GM12865 (cell line): ENCODE data around the gene EPHA4.
"Not testable (repeated sequence)": the region's sequence is repeated elsewhere in the genome, so short reads cannot be mapped to it uniquely, and the experiment has no call there.

Experiments
- DNase-seq: peaks from one replicate; pipeline ENCODE4 v3.0.0; 2010; ENCODE audit warnings: low read depth
- H3K4me3 ChIP-seq: 2 replicates; pipeline ENCODE4 v1.5.1; 2011; ENCODE audit warnings: mild to moderate bottlenecking, low read depth, low read length, control low read depth
- CTCF ChIP-seq: IDR thresholded peaks from 2 replicates; pipeline ENCODE4 v1.5.1; 2011; ENCODE audit warnings: low read length, control low read depth, low read depth, inconsistent platforms; ENCODE audit not compliant: insufficient read depth; ENCODE audit errors: missing control alignments

EPHA4 gene

GRCh38 chr2:221514305-221515040 is 57.6 kb downstream of the EPHA4 start:
- DNase-seq, result no peak
- no peak overlapping the region for H3K4me3 ChIP-seq
- TF ChIP-seq CTCF, result no peak

GRCh38 chr2:221513232-221513631 is 58.9 kb downstream of the EPHA4 start:
- H3K4me3 ChIP-seq, result no peak overlapping the region
- TF ChIP-seq CTCF, result no peak
- no peak for DNase-seq

- not testable (repeated sequence) for H3K4me3 ChIP-seq, DNase-seq
Measured at GRCh38 chr2:221511325-221511724, 60.8 kb downstream of the EPHA4 start.

GRCh38 chr2:221506469-221506868 is 65.6 kb downstream of the EPHA4 start:
- H3K4me3 ChIP-seq, result no peak overlapping the region
- TF ChIP-seq CTCF, result no peak
- no peak for DNase-seq

GRCh38 chr2:221505605-221506004 is 66.5 kb downstream of the EPHA4 start:
- TF ChIP-seq CTCF, result no peak
- no peak overlapping the region for H3K4me3 ChIP-seq
- DNase-seq, result no peak

- DNase-seq, result no peak
- no peak for TF ChIP-seq CTCF
- H3K4me3 ChIP-seq, result no peak overlapping the region
Measured at GRCh38 chr2:221504905-221505304, 67.2 kb downstream of the EPHA4 start.

GRCh38 chr2:221503965-221504364 is 68.1 kb downstream of the EPHA4 start:
- no peak for TF ChIP-seq CTCF
- no peak for DNase-seq
- no peak overlapping the region for H3K4me3 ChIP-seq
